Measurements from ENCODE around the gene PFKFB4.

DNA sequence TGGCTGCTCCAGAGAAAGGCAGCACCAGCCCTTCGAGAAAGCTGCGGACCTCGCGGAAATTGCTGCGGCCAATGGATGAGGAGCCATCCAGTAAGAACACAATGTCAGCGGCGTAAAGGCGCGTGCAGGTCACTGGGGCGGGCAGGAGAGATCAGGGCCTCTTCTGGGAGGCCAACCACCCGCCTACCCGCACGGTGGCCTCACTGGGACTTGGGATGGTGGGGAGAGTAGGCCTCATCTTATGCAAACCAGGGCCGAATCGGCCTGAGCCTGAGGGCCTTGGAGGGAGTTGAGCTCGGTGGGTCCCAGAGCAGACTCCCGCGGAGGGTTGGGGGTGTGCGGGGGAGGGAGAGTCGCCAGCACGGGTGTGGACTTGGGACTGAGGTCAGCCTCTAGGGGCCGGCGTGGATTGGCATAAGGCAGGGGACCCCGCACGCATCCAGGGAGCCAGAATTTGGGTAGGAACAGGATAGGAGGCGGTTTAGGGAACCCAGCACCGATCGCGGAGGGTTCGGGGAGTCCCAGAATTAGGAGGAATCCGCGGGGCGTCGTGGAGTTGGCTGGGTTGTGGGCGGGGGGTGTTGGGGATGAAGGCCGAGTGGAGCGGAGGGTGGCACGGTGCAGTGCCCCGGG is 37.9 kb upstream of the PFKFB4 start:
- TF ChIP-seq, protein P1, sequence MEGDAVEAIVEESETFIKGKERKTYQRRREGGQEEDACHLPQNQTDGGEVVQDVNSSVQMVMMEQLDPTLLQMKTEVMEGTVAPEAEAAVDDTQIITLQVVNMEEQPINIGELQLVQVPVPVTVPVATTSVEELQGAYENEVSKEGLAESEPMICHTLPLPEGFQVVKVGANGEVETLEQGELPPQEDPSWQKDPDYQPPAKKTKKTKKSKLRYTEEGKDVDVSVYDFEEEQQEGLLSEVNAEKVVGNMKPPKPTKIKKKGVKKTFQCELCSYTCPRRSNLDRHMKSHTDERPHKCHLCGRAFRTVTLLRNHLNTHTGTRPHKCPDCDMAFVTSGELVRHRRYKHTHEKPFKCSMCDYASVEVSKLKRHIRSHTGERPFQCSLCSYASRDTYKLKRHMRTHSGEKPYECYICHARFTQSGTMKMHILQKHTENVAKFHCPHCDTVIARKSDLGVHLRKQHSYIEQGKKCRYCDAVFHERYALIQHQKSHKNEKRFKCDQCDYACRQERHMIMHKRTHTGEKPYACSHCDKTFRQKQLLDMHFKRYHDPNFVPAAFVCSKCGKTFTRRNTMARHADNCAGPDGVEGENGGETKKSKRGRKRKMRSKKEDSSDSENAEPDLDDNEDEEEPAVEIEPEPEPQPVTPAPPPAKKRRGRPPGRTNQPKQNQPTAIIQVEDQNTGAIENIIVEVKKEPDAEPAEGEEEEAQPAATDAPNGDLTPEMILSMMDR (IDR thresholded peaks at IDR 0.05; ENCODE audit: insufficient read depth, low read length) = no peak
- no peak for TF ChIP-seq POLR2AphosphoS5 (IDR thresholded peaks at IDR 0.05; ENCODE audit: low read depth)
- TF ChIP-seq, protein P2, sequence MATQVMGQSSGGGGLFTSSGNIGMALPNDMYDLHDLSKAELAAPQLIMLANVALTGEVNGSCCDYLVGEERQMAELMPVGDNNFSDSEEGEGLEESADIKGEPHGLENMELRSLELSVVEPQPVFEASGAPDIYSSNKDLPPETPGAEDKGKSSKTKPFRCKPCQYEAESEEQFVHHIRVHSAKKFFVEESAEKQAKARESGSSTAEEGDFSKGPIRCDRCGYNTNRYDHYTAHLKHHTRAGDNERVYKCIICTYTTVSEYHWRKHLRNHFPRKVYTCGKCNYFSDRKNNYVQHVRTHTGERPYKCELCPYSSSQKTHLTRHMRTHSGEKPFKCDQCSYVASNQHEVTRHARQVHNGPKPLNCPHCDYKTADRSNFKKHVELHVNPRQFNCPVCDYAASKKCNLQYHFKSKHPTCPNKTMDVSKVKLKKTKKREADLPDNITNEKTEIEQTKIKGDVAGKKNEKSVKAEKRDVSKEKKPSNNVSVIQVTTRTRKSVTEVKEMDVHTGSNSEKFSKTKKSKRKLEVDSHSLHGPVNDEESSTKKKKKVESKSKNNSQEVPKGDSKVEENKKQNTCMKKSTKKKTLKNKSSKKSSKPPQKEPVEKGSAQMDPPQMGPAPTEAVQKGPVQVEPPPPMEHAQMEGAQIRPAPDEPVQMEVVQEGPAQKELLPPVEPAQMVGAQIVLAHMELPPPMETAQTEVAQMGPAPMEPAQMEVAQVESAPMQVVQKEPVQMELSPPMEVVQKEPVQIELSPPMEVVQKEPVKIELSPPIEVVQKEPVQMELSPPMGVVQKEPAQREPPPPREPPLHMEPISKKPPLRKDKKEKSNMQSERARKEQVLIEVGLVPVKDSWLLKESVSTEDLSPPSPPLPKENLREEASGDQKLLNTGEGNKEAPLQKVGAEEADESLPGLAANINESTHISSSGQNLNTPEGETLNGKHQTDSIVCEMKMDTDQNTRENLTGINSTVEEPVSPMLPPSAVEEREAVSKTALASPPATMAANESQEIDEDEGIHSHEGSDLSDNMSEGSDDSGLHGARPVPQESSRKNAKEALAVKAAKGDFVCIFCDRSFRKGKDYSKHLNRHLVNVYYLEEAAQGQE (IDR thresholded peaks at IDR 0.05; ENCODE audit: insufficient replicate concordance, low read depth) = no peak
- no peak for TF ChIP-seq SPI1 (IDR thresholded peaks at IDR 0.05; ENCODE audit: borderline replicate concordance, low read depth)
- no peak for TF ChIP-seq GABPA (IDR thresholded peaks at IDR 0.05; ENCODE audit: low read depth)
